Measurements from ENCODE around the gene ZCCHC7. TPM values are rescaled to one million over a fixed set of nuclear protein-coding genes. Genes with fewer than 3 reads are reported as not detected.
"Not testable (repeated sequence)": the region's sequence is repeated elsewhere in the genome, so short reads cannot be mapped to it uniquely, and the experiment has no call there.

ZCCHC7 gene
- polyA plus RNA-seq, 4 donors, result 4.9 to 15.0 (median 7.9) TPM

DNA sequence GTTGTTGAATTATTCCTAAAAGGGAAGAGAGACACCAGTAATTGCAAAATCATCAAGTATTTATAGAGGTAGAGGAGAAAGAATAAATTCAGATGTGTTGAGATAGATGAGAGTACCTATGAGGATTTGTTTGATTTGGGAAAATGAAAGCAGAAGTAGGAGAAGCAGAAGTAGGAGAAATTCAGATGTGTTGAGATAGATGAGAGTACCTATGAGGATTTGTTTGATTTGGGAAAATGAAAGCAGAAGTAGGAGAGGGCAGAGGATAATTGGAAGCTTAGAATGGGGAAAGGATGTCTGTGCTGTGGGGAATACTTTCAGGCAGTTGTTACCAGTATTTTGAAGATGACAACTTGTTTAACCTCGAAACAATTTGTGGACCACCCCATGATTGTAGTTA lies 35.1 kb upstream of the ZCCHC7 start:
- WGBS, 3 donors, result 94 to 100% (median 96%) methylated on average over 1 of the region's 1 CpG
- Histone ChIP-seq H3K27ac (ENCODE audit: low read depth in 1 of 3, low read length in 2 of 3) (no peak overlapping the region), H3K4me1 (ENCODE audit: control insufficient read depth in 3 of 3, insufficient read depth in 2 of 3, low read depth in 1 of 3, low read length in 2 of 3) (peaks cover 0 to 5% (median 3%) of the 10 kb centered on the region in 3 donors), H3K9me3 (ENCODE audit: control insufficient read depth in 2 of 2, insufficient read depth in 1 of 2, low read depth in 1 of 2, low read length in 1 of 2) (no peaks in the 10 kb centered on the region), H3K27me3 (ENCODE audit: control insufficient read depth in 3 of 3, insufficient read depth in 3 of 3, low read length in 3 of 3) (no peaks in the 10 kb centered on the region), H3K36me3 (ENCODE audit: control insufficient read depth in 3 of 3, insufficient read depth in 2 of 3, low read depth in 1 of 3, low read length in 3 of 3) (peaks cover 2 to 10% (median 5%) of the 10 kb centered on the region in 3 donors), H3K4me3 (ENCODE audit: low read depth in 1 of 3, low read length in 3 of 3) (no peak overlapping the region)
- FAIRE-seq, result no peak
- no peak for DNase-seq

GRCh38 chr9:37092714-37093295 lies 27.6 kb upstream of the ZCCHC7 start:
- H3K4me3 ChIP-seq (ENCODE audit: low read depth in 1 of 3, low read length in 3 of 3); H3K36me3 ChIP-seq (ENCODE audit: control insufficient read depth in 3 of 3, insufficient read depth in 2 of 3, low read depth in 1 of 3, low read length in 3 of 3); H3K4me1 ChIP-seq (ENCODE audit: control insufficient read depth in 3 of 3, insufficient read depth in 2 of 3, low read depth in 1 of 3, low read length in 2 of 3); H3K9me3 ChIP-seq (ENCODE audit: control insufficient read depth in 2 of 2, insufficient read depth in 1 of 2, low read depth in 1 of 2, low read length in 1 of 2); FAIRE-seq; H3K27me3 ChIP-seq (ENCODE audit: control insufficient read depth in 3 of 3, insufficient read depth in 3 of 3, low read length in 3 of 3); H3K27ac ChIP-seq (ENCODE audit: low read depth in 1 of 3, low read length in 2 of 3); DNase-seq: not testable (repeated sequence)
- 72 to 97% (median 92%) methylated on average over 2 to 3 of the region's 5 CpGs for WGBS, 3 donors

- Histone ChIP-seq H3K36me3 (ENCODE audit: control insufficient read depth in 3 of 3, insufficient read depth in 2 of 3, low read depth in 1 of 3, low read length in 3 of 3) (no peaks in the 10 kb centered on the region), H3K4me3 (ENCODE audit: low read depth in 1 of 3, low read length in 3 of 3) (no peak overlapping the region), H3K9me3 (ENCODE audit: control insufficient read depth in 2 of 2, insufficient read depth in 1 of 2, low read depth in 1 of 2, low read length in 1 of 2) (no peaks in the 10 kb centered on the region), H3K27me3 (ENCODE audit: control insufficient read depth in 3 of 3, insufficient read depth in 3 of 3, low read length in 3 of 3) (no peaks in the 10 kb centered on the region), H3K27ac (ENCODE audit: low read depth in 1 of 3, low read length in 2 of 3) (no peak overlapping the region), H3K4me1 (ENCODE audit: control insufficient read depth in 3 of 3, insufficient read depth in 2 of 3, low read depth in 1 of 3, low read length in 2 of 3) (no peaks in the 10 kb centered on the region)
- DNase-seq (no peak), FAIRE-seq (no peak)
- 63 to 85% (median 64%) methylated on average over 1 of the region's 1 CpG for WGBS, 3 donors
These were observed 25.6 kb upstream of the ZCCHC7 start for GRCh38 chr9:37094751-37095150.

- Histone ChIP-seq H3K4me1 (ENCODE audit: control insufficient read depth in 3 of 3, insufficient read depth in 2 of 3, low read depth in 1 of 3, low read length in 2 of 3) (no peaks in the 10 kb centered on the region), H3K27me3 (ENCODE audit: control insufficient read depth in 3 of 3, insufficient read depth in 3 of 3, low read length in 3 of 3) (no peaks in the 10 kb centered on the region), H3K4me3 (ENCODE audit: low read depth in 1 of 3, low read length in 3 of 3) (no peak overlapping the region), H3K9me3 (ENCODE audit: control insufficient read depth in 2 of 2, insufficient read depth in 1 of 2, low read depth in 1 of 2, low read length in 1 of 2) (no peaks in the 10 kb centered on the region), H3K36me3 (ENCODE audit: control insufficient read depth in 3 of 3, insufficient read depth in 2 of 3, low read depth in 1 of 3, low read length in 3 of 3) (no peaks in the 10 kb centered on the region), H3K27ac (ENCODE audit: low read depth in 1 of 3, low read length in 2 of 3) (no peak overlapping the region)
- no peak for FAIRE-seq
- DNase-seq, result no peak
- whole genome bisulfite sequencing, 3 donors, result 82 to 96% (median 91%) methylated on average over 4 of the region's 4 CpGs
These were observed 23.7 kb upstream of the ZCCHC7 start for GRCh38 chr9:37096628-37097027.

DNA sequence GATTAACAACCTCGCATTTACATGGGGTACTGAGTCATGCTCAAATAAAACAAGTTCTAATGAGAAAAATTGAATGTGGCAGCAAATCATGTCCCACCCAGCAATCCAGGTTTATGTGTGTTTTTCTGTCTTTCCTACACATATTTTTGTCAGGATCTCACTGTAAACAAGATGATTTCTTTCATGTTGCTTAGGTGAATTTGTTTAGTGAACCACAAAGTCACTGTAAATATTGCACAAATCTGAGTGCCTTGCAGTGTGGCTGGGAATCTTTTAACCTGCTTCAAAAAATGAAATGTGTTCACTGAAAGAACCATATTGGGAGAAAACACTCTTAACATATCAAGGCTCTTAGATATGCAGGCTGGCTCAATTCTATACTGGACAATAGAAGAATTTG lies 23.1 kb upstream of the ZCCHC7 start:
- FAIRE-seq, result no peak
- H3K27me3 ChIP-seq (ENCODE audit: control insufficient read depth in 3 of 3, insufficient read depth in 3 of 3, low read length in 3 of 3), result no peaks in the 10 kb centered on the region

GRCh38 chr9:37100327-37100726 lies 20.0 kb upstream of the ZCCHC7 start:
- Histone ChIP-seq H3K27ac (ENCODE audit: low read depth in 1 of 3, low read length in 2 of 3) (no peak overlapping the region), H3K4me1 (ENCODE audit: control insufficient read depth in 3 of 3, insufficient read depth in 2 of 3, low read depth in 1 of 3, low read length in 2 of 3) (no peaks in the 10 kb centered on the region), H3K36me3 (ENCODE audit: control insufficient read depth in 3 of 3, insufficient read depth in 2 of 3, low read depth in 1 of 3, low read length in 3 of 3) (no peaks in the 10 kb centered on the region), H3K27me3 (ENCODE audit: control insufficient read depth in 3 of 3, insufficient read depth in 3 of 3, low read length in 3 of 3) (no peaks in the 10 kb centered on the region), H3K9me3 (ENCODE audit: control insufficient read depth in 2 of 2, insufficient read depth in 1 of 2, low read depth in 1 of 2, low read length in 1 of 2) (no peaks in the 10 kb centered on the region), H3K4me3 (ENCODE audit: low read depth in 1 of 3, low read length in 3 of 3) (no peak overlapping the region)
- DNase-seq (no peak), FAIRE-seq (no peak)
- 54 to 69% (median 65%) methylated on average over 2 of the region's 2 CpGs for WGBS, 3 donors

More for the DNA sequence above, 23.1 kb upstream of the ZCCHC7 start:
- Histone ChIP-seq H3K27ac (ENCODE audit: low read depth in 1 of 3, low read length in 2 of 3) (no peak overlapping the region), H3K36me3 (ENCODE audit: control insufficient read depth in 3 of 3, insufficient read depth in 2 of 3, low read depth in 1 of 3, low read length in 3 of 3) (no peaks in the 10 kb centered on the region), H3K4me3 (ENCODE audit: low read depth in 1 of 3, low read length in 3 of 3) (no peak overlapping the region), H3K4me1 (ENCODE audit: control insufficient read depth in 3 of 3, insufficient read depth in 2 of 3, low read depth in 1 of 3, low read length in 2 of 3) (no peaks in the 10 kb centered on the region), H3K9me3 (ENCODE audit: control insufficient read depth in 2 of 2, insufficient read depth in 1 of 2, low read depth in 1 of 2, low read length in 1 of 2) (no peaks in the 10 kb centered on the region)
- 81 to 88% (median 81%) methylated on average over 1 of the region's 1 CpG for WGBS, 3 donors
- no peak for DNase-seq

- Histone ChIP-seq H3K36me3 (ENCODE audit: control insufficient read depth in 3 of 3, insufficient read depth in 2 of 3, low read depth in 1 of 3, low read length in 3 of 3) (no peaks in the 10 kb centered on the region), H3K9me3 (ENCODE audit: control insufficient read depth in 2 of 2, insufficient read depth in 1 of 2, low read depth in 1 of 2, low read length in 1 of 2) (no peaks in the 10 kb centered on the region), H3K4me3 (ENCODE audit: low read depth in 1 of 3, low read length in 3 of 3) (no peak overlapping the region), H3K27me3 (ENCODE audit: control insufficient read depth in 3 of 3, insufficient read depth in 3 of 3, low read length in 3 of 3) (no peaks in the 10 kb centered on the region), H3K4me1 (ENCODE audit: control insufficient read depth in 3 of 3, insufficient read depth in 2 of 3, low read depth in 1 of 3, low read length in 2 of 3) (no peaks in the 10 kb centered on the region), H3K27ac (ENCODE audit: low read depth in 1 of 3, low read length in 2 of 3) (no peak overlapping the region)
- FAIRE-seq, result no peak
- no peak for DNase-seq
- WGBS, 3 donors, result 86 to 95% (median 87%) methylated on average over 2 of the region's 2 CpGs
These were observed 19.6 kb upstream of the ZCCHC7 start for GRCh38 chr9:37100741-37101140.

DNA sequence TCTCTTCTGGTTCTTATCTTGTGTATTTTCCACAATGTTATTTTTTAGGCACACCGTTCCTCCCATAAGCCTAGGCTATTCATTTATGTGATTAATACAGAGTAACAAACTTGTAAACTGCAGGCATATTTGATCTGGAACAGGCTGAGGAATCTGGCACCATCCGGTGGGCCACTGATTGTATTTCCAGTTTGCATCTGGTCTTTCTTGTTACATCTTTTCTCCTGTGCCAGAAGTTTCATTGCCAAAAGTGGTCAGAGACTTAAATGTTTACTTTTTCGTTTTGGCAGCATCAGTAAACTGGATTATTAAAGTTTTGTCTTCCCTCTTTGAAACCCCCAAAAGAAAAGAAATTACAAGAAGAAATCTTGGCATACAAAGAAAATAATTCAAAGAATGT lies 17.9 kb upstream of the ZCCHC7 start:
- Histone ChIP-seq H3K27ac (ENCODE audit: low read depth in 1 of 3, low read length in 2 of 3) (no peak overlapping the region), H3K27me3 (ENCODE audit: control insufficient read depth in 3 of 3, insufficient read depth in 3 of 3, low read length in 3 of 3) (peaks cover 0 to 1% (median 0%) of the 10 kb centered on the region in 3 donors), H3K4me3 (ENCODE audit: low read depth in 1 of 3, low read length in 3 of 3) (no peak overlapping the region), H3K9me3 (ENCODE audit: control insufficient read depth in 2 of 2, insufficient read depth in 1 of 2, low read depth in 1 of 2, low read length in 1 of 2) (no peaks in the 10 kb centered on the region), H3K4me1 (ENCODE audit: control insufficient read depth in 3 of 3, insufficient read depth in 2 of 3, low read depth in 1 of 3, low read length in 2 of 3) (no peaks in the 10 kb centered on the region), H3K36me3 (ENCODE audit: control insufficient read depth in 3 of 3, insufficient read depth in 2 of 3, low read depth in 1 of 3, low read length in 3 of 3) (no peaks in the 10 kb centered on the region)
- no peak for FAIRE-seq
- no peak for DNase-seq
- WGBS, 3 donors, result 52 to 72% (median 70%) methylated on average over 3 of the region's 3 CpGs

DNA sequence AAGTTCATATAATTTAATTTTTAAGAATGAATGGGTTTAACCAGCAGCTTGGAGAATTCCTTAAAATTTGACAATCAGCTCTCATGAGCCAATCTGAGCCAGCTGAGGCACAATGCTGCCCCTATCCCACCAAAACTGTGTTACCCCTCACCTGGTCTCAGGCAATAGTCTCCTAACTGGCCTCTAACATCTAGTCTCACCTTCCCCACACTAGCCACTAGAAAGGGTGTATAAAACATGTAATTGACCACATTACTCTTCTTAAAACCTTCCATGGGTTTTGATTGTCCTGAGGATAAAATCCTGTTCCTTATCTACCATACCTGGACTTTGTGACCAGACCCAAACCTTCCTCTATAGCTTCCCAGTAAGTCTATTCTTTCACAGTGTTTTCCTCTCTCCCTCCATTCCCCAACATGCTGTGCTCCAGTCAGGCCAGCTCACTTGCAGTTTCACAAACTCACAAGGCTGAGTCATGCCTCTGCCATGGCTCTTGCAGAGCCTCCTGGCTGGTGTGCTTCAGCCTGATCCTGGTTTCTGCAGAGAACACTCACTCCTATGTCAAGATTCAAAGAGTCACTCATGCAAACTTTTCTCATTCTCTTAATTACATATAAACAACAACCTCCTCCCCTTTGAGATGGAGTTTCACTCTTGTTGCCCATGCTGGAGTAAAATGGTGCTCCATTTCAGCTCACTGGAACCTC lies 16.0 kb upstream of the ZCCHC7 start:
- H3K27me3 ChIP-seq (ENCODE audit: control insufficient read depth in 3 of 3, insufficient read depth in 3 of 3, low read length in 3 of 3), result peaks cover 0 to 5% (median 0%) of the 10 kb centered on the region in 3 donors
- H3K9me3 ChIP-seq (ENCODE audit: control insufficient read depth in 2 of 2, insufficient read depth in 1 of 2, low read depth in 1 of 2, low read length in 1 of 2), result no peaks in the 10 kb centered on the region
- H3K4me3 ChIP-seq (ENCODE audit: low read depth in 1 of 3, low read length in 3 of 3), result no peak overlapping the region
- DNase-seq (no peak), FAIRE-seq (no peak)
- H3K36me3 ChIP-seq (ENCODE audit: control insufficient read depth in 3 of 3, insufficient read depth in 2 of 3, low read depth in 1 of 3, low read length in 3 of 3), result no peaks in the 10 kb centered on the region
- no peaks in the 10 kb centered on the region for H3K4me1 ChIP-seq (ENCODE audit: control insufficient read depth in 3 of 3, insufficient read depth in 2 of 3, low read depth in 1 of 3, low read length in 2 of 3)
- no peak overlapping the region for H3K27ac ChIP-seq (ENCODE audit: low read depth in 1 of 3, low read length in 2 of 3)
